SK-MEL-5 (cell line): ENCODE data around the gene USP46. TPM values are rescaled to one million over a fixed set of nuclear protein-coding genes. Genes with fewer than 3 reads are reported as not detected.

ENCODE experiments used
- DNase-seq: peaks from one replicate; pipeline ENCODE4 v3.0.0-alpha.2; 2016; ENCODE audit warnings: low read depth, low spot score
- in situ Hi-C: cut with HindIII; loops from 2 replicates; pipeline ENCODE4 v1.10.0; 2016; ENCODE audit warnings: low sequenced_read_pairs, high pct_unique_total_duplicates, low pct_unique_long_range_greater_than_20kb
- total RNA-seq: library from RNA; depleted of rRNA; stranded (reverse); fragments of >200 nt; shearing (Covaris generic); gene quantifications from 2 replicates; pipeline ENCODE4 v1.2.3, GENCODE V29; 2014; rRNA removed

The USP46 gene
- total RNA-seq, 1 experiment from 2014 or later, result 10.0 TPM

- DNase-seq, result no peak
- in situ Hi-C loops, result no loop called here
Measured at GRCh38 chr4:52554612-52555355, 104.3 kb downstream of the USP46 start.

DNA sequence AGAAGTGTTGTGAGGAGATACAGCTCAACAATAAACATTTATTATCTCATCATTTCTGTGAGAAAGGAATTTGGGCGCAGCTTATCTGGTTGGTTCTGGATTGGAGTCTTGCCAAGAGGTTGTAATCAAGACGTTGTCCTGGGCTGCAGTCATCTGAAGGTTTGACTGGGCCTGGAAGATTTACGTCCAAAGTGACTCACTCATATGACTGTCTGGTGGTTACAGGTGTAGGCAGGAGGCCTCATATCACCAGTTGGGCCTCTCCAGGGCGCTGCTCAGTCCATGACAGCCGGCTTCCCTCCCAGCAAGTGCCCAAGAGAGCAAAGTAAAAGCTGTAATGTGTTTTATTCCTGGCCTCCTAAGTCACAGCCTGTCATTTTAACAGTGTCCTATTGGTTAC, 106.3 kb downstream of the USP46 start:
- DNase-seq, result no peak
- in situ Hi-C loops, result no loop called here

GRCh38 chr4:52551487-52551886, 107.6 kb downstream of the USP46 start:
- in situ Hi-C loops, result no loop called here
- DNase-seq, result no peak

DNA sequence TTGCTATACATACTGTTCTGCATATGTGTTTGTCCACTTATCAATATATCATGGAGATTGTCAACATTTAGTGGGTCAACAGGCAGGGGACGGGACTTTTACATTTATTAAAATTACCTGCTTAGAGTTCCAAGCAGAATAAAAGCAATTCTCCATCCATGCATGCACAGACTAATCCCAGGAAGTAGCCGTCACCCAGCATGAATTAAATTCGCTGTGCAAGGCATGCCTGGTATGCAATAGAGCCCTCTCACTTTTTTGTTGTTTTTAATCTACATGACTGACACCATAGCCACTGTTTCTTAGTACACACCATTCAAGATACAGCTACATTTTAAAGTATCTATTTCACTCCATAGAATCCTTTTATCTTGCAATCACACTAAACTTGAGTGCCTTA, 108.9 kb downstream of the USP46 start:
- no peak for DNase-seq
- in situ Hi-C loops, result no loop called here

DNA sequence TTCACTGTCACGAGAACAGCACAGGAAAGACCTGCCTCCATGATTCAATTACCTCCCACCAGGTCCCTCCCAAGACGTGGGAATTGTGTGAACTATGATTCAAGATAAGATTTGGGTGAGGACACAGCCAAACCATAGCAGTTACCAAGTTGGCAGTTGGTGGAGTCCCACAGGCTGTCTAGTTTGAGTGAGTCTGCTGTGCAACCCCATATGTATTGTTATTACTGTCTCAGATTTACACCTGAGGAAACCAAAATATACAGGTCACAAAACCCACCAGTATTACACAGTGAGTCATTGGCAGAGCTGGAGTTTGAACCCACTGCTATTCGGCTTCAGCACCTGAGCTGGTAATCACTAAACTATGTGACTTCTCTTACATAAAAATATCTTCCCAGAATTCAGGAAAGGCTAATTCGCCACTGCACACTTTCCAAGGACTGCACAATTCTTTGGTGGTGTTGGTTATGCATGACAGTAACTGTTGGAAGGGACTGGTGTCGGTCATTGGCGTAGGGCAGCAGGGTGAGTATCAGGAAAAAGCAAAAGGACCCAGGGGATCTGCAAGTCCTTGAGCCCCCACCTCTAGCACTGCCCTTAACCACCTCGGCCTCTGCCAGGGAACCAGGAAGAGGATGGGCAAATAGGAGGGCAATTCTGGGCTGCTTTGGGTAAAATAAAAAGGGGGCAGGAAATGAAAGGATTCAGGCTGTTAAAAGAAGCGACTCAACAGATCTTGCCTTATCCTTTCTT, 110.1 kb downstream of the USP46 start:
- in situ Hi-C loops, result no loop called here
- DNase-seq, result no peak

- DNase-seq, result no peak
- in situ Hi-C loops, result no loop called here
Measured at GRCh38 chr4:52546449-52546848, 112.7 kb downstream of the USP46 start.

- DNase-seq, result peak; percentile 70
- in situ Hi-C loops, result no loop called here
Measured at GRCh38 chr4:52545099-52546069, 113.7 kb downstream of the USP46 start.

Other genes with a start within 250 kb of the USP46 start
- 0.19 and 0.21 TPM in 2 replicates for gene ERVMER34-1, start 92.1 kb upstream of the USP46 start, total RNA-seq
- 0.05 and 0.32 TPM in 2 replicates for gene RASL11B, start 203.0 kb upstream of the USP46 start, total RNA-seq